ENCODE results near the gene AP1G2.

The AP1G2 gene

DNA sequence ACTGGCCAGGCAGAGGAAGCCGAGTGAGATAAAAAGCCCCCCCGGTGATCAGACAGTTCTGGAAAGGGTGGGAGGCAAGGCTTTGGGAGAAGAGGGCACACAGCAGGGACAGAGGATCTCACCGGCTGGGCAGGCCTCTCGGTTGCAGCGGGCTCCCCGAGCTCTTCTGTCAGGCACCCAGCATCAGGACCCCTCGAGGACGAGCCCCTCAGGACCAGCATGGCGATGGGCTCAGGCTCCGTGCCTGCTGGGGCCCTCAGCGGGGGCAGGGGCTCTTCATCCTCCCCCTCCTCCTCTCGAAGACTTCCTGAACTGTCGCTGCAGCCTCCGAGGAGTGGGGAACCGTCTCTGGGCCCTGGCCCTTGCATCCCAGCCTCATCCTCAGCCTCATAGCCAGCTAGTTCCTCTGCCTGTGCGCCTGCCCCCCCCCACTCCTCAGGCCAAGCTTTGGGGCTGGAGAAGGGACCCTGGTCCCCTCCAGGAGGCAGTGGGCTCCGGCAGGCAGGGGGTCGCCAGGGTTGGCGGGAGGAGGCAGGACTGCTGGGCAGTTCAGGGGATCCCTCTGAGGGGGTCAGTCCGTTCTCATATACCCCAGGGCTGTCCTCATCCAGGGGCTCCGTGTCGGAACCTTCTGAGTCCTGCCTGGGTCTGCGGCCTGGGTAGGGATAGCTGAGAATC is 3.4 kb upstream of the AP1G2 start:
- no peak for DNase-seq

DNA sequence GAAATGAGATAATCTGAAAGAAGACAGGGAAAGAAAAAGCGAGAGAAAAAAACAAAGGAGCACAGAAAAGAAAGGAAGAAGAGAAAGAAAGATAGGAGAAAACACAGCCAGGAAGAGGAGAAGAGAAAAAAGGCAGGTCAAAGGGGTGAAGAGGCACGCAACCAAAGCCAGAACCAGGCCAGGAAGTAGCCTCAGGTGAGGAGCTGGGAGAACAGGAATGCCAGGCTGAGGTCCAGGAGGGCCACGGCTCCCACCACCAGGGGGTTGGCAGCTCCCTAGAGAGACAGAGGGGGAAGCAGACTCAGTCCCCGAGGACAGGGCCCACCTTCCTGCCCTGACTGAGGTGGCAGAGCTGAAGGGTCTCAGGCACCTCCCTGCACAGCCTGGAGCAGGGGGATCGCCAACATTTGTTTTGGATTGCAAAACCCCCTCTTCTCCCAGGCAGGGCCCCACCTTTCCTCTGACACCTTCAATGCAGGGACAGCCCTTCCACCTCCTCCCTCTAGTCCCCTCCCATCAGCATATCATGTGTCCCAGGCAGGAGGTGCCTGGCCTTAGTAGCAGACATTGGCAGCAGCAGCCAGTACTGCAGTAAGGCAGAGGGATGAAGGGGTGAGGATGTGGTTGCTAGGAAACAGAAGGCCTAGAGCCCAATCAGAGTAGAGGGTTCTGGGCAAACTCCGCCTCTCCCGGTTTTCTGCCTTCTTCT is 2.0 kb upstream of the AP1G2 start:
- DNase-seq: no peak

DNA sequence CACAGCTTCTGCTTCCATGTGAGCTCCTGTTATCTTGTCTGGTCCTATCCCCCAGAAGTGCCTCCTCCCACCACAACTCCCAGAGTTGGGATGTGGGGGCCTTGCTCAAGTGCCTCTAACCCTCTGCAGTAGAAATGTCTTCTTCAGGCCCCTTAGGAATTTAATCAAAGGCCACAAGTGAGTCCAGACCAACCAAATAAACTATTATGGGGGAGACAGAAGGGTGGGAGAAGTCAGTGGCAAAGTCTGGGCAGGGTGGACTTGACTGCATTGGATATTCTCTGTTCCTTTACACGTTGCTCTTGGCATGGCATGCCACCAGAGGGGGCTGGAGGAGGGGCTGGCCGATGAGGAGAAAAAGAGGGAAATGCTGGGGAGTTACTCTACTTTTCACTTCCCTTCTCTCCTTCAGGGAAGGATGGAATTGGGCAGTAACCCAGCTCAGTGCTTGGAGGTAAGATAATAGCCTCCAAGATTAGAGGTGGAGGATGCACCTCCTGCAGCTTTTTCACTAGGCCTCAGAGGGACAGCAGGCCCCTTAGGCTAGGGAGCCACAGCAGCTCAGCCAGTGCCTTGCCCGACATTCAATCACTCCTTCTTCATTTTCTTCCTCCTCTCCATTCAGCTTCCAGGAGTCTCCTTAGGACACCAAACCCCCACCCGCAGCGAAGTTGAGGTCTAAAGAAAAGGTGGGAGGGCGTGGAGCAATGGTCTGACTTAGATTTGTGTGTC is 1.2 kb upstream of the AP1G2 start:
- peak; percentile 48 for DNase-seq

DNA sequence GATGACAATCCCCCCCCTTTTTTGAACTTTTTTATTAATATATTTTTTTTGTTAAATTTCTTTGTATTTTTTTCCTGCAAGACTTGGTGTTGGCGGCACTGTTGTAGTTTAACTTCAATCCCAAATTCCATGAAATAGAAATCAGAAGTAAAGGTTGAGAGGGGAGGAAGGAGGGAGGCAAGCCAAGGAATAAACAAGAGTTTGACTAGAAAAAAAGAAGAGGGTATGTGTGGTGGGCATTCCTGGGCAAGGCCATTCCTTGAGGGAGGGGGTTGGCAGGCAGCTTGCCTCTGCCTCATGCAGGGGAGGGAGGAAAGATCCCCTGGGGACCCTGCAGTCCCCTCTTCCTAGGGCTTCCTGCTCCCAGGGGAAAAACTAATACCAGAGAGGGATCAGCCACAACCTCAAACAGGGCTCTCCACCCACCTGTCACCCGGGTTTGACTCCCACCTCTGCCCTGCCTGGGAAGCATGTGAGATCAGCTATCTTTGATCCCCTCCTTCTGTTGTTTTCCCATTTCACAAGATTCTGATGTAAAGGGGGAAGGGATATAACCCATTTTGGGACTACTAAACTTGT is 519 bp upstream of the AP1G2 start:
- DNase-seq: no peak

DNA sequence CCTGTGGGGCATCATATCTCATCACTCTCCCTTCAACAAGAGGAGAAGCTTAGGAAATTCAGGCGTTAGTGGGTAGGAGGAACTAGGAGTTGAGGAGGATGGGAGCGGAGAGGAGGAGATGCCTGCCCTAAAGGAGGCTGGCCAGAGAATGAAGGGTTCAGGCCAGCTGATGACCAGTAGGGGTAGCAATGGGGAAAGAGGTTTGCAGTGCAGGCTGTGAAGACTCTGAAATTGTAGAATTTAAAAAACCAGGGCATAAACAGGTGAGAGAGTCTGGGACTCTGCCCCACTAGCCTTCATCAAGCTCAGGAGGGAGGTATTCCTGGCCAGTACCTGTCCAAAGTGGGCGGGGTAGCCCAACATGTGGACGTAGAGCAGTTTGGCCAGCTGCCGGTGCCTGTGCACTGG is 809 bp downstream of the AP1G2 start:
- no peak for DNase-seq

DNA sequence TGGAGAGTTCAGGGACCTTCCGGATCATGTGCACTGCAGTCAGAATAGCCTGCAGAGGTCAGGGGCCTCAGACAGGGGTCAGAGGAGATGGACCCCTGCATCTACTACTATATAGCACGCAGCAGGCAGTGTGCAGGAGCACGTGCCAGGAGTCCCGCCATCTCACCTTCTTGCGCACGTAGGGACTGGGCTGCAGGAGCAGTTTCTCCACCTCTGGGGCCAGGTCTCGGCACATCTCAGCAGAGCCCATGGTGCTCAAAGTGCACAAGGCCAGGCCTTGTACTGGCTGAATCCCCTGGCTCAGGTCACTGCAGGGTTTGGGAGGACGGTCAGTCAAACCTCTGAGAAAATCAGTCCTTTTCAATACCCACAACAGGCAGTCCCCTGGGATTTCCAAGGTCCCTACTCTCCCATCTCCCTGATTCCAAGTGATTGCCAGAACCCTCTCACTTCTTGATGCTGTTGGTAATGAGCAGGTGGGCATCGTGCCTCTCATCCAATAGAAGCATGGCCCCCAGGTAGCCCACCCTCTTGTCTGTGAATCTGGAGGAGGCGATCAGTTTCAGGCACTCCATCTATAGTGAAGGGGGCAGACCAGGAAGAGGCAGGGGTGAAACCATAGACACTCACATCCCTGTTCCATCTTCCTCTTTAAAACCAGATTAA is 1.3 kb downstream of the AP1G2 start:
- no peak for DNase-seq

DNA sequence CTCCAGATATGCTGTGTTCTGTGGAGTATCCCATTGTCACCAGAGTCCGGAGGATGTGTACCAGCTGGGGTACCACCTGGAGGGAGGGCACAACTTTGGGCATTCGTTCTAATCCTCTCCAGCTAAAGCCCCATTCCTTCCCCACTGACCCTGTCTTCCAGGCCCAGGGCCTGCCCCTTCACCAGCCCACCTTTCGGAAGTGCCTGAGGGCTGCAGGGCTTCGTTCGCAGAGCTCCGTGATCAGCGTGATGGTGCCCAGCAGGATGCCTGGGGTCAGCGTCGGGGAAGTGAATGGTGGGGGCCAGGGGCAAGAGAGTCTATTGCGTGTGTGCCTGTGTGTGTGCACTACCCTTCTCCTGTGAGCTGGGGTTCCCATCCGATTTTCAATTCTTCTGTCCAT is 2.0 kb downstream of the AP1G2 start:
- no peak for DNase-seq

DNA sequence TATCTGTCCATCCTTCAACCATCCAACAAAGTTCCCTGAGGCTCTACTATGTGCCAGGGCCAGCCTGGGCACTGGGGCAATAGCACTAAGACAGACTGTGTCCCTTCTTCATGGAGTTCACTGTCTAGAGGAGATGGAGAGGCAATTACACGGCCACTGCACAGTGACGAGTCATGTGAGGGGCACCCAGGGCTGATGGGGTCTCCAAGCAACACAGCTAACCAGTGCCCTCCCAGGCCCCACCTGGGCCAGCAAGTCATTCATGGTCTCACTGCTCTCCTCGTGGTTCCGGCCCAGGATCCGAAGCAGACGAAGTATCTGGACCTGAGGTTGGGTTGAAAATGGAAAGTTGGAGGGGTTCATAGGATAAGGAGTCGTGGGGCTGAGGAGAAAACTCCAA is 2.7 kb downstream of the AP1G2 start:
- DNase-seq: no peak

DNA sequence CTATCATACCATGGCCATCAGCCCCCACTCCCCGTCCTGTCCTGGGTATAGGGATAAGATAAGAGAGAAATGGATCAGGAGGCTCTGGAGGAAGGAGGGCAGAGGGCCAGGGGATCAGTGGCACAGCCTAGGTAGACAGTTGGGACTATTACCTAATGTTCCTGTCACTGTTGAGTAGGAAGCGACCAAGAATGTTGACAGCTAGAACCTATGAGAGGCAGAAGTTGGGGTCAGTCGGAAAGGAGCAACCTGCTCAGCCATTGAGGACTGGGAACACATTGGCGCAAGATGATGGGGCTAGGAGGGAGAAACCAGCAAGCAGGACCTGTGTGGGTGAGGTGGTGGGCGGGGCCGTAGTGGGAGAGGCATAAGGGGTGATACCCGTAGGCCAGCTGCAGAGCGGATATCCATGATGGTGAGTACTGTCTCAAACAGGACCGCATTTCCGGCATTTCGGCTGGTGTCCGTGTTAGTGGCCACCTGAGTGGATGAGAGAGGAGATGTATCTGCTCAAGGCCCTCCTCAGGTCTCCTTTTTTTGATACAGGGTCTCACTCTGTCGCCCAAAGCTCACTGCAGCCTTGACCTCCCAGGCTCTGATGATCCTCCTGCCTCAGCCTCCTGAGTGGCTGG is 3.3 kb downstream of the AP1G2 start:
- no peak for DNase-seq

DNA sequence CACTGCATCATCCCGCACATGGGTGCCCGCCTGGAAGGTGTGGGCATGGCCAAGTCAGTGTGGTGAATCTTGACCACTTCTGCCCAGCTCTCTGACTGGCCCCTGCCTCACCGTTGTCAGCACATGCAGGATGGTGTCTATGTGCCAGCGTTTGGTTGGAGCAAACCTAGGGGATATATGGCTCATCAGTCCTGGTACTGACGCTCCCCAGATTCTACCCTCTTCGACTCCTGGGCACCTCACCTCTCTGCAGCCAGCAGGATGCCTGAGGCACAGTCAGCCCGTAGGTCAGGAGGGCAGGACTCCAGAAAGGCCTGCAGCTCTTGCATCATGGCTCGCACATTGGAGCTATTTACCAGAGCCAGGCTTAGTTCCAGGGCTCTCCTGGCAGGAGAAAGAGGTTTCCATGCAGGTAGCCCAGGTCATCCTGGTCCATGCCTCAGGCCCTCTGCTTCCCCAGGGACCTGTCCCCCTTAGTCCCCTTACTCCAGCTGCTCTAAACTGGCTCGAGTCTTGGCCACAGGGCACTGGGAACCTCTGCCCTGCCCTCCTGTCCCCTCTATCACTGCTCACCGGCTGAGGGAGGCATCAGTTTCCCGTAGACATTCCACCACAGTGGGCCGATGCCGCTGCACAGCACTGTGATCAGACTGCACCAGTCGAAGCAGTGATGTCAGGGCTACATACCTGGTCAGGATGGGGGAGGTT is 4.0 kb downstream of the AP1G2 start:
- no peak for DNase-seq

DNA sequence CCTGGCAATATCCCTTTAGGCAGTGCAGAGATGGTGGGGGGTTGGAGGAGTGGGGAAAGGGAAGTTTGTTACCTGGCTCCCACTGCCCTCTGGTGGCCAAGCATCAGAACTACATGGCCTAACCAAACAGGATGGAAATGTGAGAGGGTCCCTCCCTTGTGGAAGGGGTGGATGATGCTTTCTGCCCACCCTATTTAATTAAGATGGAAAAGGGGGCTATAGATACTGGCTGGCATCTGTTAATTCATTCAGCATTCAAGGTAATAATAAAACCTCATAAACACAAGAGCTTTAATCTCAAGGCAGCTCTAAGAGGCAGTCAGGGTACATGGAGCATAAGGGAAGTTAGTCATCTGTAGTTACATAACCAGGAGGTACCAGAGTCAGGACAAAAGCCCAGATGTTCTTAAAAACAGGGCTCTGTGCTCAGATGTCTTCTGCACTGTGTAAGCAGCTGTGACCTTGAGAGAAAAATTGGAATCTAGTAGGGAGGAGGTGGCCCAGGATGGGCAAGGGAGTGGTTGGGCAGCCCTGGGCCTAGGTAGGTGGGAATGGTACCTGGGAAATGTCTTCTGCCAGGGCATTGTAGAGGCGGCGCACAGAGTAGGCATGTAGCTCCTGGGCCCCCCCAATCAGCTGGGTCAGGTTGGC is 4.6 kb downstream of the AP1G2 start:
- DNase-seq: peak; percentile 80

DNA sequence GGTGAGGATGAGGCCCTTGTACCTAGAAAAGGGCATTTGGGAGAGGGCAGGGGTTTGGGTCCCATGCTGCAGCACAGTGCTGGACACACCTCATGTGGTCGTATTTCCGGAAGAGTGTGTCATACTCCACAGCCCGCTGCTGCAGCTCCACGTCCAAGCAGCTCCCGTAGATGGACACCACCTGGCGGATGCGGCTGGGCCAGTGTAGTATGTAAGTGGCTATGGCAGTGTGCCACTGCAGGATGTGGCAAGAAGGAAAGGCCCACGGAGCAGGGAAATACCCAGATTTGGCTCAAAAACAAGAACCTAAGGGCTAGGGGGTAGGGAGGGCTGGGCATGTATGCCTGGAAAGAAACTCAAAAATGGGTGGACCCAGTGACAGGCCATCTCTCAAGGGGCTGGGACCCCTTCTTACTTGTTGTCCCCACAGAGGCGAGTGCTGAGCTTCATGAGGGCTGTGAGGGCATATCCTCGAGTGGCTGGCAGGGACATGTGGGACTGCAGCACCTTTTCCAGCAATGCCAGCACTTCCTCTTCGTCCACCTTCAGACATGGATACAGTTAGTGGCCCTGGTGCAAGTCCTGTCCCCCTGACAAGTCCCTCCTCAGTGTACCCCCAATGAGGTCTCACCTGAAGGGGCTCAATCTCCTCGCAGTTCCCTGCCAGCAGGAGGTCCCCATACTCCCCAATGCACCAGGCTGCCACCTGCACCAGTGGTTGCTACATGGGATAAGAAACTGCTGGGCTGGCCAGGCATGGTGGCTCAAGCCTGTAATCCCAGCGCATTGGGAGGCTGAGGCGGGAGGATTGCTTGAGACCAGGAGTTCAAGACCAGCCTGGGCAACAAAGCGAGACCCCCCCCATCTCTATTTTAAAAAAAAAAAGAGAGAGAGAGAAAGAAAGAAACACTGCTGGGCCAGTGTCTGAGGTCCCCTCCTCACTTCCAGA is 5.4 kb downstream of the AP1G2 start:
- DNase-seq: no peak

DNA sequence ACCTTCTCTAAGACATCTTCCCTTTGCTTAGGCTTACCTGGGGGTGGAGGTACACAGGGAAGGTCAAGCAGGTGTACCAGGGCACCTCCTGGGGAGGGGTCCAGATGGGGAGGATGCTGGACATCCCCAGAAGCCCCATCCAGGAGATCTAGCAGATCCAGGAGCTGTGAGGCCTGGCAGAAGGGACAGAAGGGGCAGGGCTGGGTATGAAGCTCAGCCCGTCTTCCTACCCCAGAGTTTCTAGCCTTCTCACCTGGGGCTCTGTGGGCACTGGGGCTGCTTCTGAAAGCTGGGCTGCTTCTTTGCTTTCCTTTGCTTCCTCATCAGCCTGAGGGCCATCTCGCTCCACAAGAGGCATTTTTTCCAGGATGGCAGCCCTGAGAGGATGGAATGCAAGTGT is 6.3 kb downstream of the AP1G2 start:
- DNase-seq: no peak

DNA sequence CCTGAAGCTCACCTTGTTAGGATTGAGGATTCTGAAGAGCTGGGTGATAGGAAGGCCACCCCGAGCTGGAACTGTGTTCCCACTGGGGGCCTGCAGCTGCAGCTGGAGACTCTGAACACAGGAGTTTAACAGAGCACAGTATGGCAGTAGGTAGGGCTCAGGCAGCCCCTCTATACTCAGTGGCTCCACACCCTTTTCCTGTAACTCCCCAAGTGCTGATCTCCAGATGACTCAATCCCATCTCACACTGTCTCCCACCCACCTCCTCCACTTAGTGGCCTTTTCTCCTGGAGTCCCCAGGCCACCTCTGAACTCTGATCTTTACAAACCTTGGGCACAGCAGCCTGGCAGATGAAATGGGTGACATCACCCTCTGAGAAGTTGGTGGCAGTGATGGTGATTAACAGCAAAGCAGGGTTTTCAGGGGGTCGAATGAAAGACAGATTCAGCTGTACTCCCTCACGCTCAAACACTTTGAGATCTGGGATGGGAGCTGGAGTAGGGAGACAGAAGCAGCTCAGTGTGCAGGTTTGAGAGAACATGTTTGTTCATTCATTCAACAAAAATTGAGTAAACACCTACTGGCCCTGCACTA is 7.6 kb downstream of the AP1G2 start:
- no peak for DNase-seq

DNA sequence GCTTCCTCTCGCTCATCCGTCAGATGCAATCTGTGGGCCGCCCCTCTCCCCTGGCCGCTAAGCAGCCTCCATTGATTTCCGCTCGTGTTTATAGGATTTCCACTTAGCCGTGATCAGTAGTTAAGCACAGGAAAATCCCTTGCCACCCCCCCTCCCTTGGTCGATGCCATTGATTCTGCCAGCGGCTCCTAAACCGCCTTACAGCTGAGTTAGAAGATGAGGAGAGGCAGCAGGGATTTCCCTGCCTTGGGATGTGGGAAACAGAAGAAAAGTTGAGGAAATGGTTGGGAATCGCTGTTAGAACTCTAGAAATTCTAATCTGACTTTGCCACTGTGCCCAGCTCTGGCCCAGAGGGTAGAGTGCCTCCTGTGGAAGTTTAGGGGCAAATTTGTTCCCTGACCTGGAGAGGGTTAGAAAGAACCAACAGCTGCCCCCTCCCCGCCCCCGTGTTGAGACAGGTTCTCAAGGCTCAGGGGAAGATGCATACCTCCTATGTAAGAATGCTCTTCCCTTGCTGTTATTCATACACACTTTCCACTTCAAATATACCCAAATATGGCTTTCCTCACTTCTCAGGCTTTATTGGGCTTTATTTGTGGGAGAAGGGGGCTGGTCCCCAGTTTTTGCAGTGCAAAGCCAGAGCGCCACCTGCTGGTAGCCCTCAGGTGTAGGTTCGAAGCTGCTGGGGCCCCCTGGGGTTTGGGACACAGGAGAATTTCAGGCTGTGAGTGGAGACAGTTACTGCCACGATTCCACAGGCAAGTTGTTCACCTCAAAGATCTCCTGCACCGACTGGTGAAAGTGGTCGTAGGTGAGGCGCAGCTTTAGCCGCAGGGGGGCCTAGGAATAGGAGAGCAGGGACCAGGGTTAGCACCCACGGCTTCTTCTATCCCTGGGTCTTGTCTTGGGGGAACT is 8.3 kb downstream of the AP1G2 start:
- DNase-seq: peak; percentile 67

DNA sequence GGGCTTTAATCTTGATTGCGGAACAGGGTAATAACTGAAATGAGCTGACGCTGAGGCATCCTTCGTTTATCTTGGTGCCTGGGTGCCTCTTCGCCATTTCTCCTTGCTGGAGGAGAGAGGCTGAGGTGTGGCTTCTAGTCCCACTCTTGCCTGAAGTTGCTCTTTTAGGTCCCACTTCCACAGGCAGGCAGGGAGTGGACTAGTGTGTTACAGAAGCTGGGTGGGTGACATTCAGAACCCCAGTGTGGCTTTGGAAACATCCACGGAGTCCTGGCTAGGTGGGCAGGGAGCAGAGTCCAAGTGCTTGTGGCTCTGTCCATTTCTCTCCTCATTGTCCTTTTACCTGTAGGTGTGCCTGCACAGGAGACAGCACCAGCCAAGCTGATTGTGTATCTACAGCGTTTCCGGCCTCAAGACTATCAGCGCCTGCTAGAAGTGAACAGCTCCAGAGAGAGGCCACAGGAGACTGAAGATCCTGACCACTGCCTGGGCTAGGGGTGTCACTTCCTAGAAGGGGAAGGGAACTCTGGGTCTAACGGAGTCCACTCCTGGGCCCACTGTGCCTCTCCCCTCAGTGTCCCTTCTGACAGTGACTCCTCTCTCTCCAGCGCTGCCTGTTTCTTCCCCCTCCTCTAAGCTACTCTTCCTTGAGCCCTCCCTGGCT is 9.1 kb downstream of the AP1G2 start:
- no peak for DNase-seq

DNA sequence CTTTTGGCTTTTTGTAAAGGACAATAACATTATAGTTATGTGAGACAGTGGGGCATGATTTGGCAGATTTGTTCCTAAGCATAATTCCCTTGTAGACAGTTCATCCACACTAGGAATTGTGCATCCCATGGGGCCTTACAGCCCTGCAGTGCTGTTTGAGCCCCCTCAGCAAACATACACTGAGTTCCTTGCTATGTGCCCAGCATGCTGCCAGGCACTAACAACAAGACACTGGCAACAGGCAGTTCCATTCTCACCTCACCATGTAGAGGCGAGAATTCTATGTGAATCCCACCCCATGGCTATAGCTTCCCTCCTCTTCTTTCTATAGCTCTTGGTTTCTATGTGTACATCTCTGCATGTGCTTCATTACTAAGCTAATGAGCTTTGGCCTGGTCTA is 9.6 kb downstream of the AP1G2 start:
- DNase-seq: no peak

DNA sequence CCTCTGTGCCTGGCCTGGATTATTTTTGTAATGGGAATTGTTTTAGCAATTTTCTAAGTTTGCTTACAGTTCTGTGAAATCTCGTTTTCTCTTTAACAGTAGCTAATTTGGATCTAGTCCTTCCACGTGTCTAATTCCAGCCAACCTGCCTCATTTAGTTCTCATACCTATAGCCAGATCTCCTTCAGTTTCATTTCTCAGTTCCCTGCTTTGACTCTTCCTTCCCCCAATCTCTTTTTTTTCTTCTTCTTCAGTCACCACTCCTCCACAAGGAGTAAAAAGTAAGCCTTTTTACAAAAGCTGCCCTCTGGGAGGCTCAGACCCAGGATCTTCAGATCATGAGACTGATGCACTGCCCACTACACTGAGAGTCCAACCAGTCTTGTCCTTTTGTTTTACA is 10.1 kb downstream of the AP1G2 start:
- no peak for DNase-seq

Measured in retina (tissue), 1 donor.